Duodenal mucosa (tissue), 2 donors: Measurements from ENCODE around the gene SERPINA12.

Experiments
- H3K27ac ChIP-seq: one replicate; pipeline ENCODE4 v1.7.0; 2013; ENCODE audit warnings: low read depth, low read length
- H3K27me3 ChIP-seq, 2 donors: one replicate each; pipeline ENCODE4 v1.7.0; 2013; ENCODE audit warnings: low read length in 2 of 2, control low read depth in 1 of 2; ENCODE audit not compliant: insufficient read depth in 2 of 2, control insufficient read depth in 1 of 2
- H3K36me3 ChIP-seq, 2 donors: one replicate each; pipeline ENCODE4 v1.7.0; 2013; ENCODE audit warnings: low read length in 2 of 2, control low read depth in 1 of 2; ENCODE audit not compliant: insufficient read depth in 2 of 2, control insufficient read depth in 1 of 2
- H3K4me1 ChIP-seq, 2 donors: one replicate each; pipeline ENCODE4 v1.7.0; 2013; ENCODE audit warnings: low read length in 2 of 2, control low read depth in 1 of 2; ENCODE audit not compliant: insufficient read depth in 2 of 2, control insufficient read depth in 1 of 2
- H3K4me3 ChIP-seq, 2 donors: one replicate each; pipeline ENCODE4 v1.7.0; 2013; ENCODE audit warnings: low read length in 2 of 2, low read depth in 1 of 2
- H3K9ac ChIP-seq, 2 donors: one replicate each; pipeline ENCODE4 v1.7.0; 2013; ENCODE audit warnings: low read length in 2 of 2, low read depth in 1 of 2
- H3K9me3 ChIP-seq, 2 donors: one replicate each; pipeline ENCODE4 v1.7.0; 2013; ENCODE audit warnings: low read length in 2 of 2, control low read depth in 1 of 2; ENCODE audit not compliant: control insufficient read depth in 1 of 2

SERPINA12 gene

GRCh38 chr14:94498215-94498614 is 11.1 kb downstream of the SERPINA12 start:
- Histone ChIP-seq H3K4me3 (no peak overlapping the region), H3K27ac (no peak overlapping the region), H3K4me1 (no peaks in the 10 kb centered on the region), H3K36me3 (no peaks in the 10 kb centered on the region), H3K27me3 (no peaks in the 10 kb centered on the region), H3K9me3 (no peaks in the 10 kb centered on the region), H3K9ac (no peak overlapping the region)

- Histone ChIP-seq H3K27me3 (no peaks in the 10 kb centered on the region), H3K9ac (no peak overlapping the region), H3K9me3 (no peaks in the 10 kb centered on the region), H3K4me3 (no peak overlapping the region), H3K4me1 (no peaks in the 10 kb centered on the region), H3K36me3 (no peaks in the 10 kb centered on the region), H3K27ac (no peak overlapping the region)
Measured at GRCh38 chr14:94494085-94494484, 15.2 kb downstream of the SERPINA12 start.

- peaks cover 6 to 7% of the 10 kb centered on the region in 2 donors for H3K27me3 ChIP-seq
- no peak overlapping the region for H3K4me3 ChIP-seq
Measured at GRCh38 chr14:94491511-94491910, 17.8 kb downstream of the SERPINA12 start.

GRCh38 chr14:94489336-94489735 is 19.9 kb downstream of the SERPINA12 start:
- Histone ChIP-seq H3K27me3 (peaks cover 6 to 11% of the 10 kb centered on the region in 2 donors), H3K9me3 (no peaks in the 10 kb centered on the region), H3K4me1 (peaks cover 0 to 2% of the 10 kb centered on the region in 2 donors), H3K4me3 (no peak overlapping the region), H3K27ac (no peak overlapping the region), H3K9ac (no peak overlapping the region), H3K36me3 (no peaks in the 10 kb centered on the region)

More at GRCh38 chr14:94491511-94491910, 17.8 kb downstream of the SERPINA12 start:
- H3K9ac ChIP-seq = no peak overlapping the region
- H3K9me3 ChIP-seq = no peaks in the 10 kb centered on the region
- no peaks in the 10 kb centered on the region for H3K4me1 ChIP-seq
- H3K27ac ChIP-seq = no peak overlapping the region
- no peaks in the 10 kb centered on the region for H3K36me3 ChIP-seq

GRCh38 chr14:94486883-94487282 is 22.4 kb downstream of the SERPINA12 start:
- Histone ChIP-seq H3K27me3 (peaks cover 6 to 11% of the 10 kb centered on the region in 2 donors), H3K9ac (no peak overlapping the region), H3K9me3 (no peaks in the 10 kb centered on the region), H3K4me3 (no peak overlapping the region), H3K36me3 (no peaks in the 10 kb centered on the region), H3K4me1 (peaks cover 0 to 2% of the 10 kb centered on the region in 2 donors), H3K27ac (no peak overlapping the region)

GRCh38 chr14:94485944-94486841 is 23.1 kb downstream of the SERPINA12 start:
- no peak overlapping the region for H3K27ac ChIP-seq
- H3K4me1 ChIP-seq = peaks cover 0 to 2% of the 10 kb centered on the region in 2 donors
- H3K36me3 ChIP-seq = no peaks in the 10 kb centered on the region
- peaks cover 6 to 11% of the 10 kb centered on the region in 2 donors for H3K27me3 ChIP-seq
- no peaks in the 10 kb centered on the region for H3K9me3 ChIP-seq
- no peak overlapping the region for H3K9ac ChIP-seq
- H3K4me3 ChIP-seq = no peak overlapping the region

- no peak overlapping the region for H3K4me3 ChIP-seq
- H3K27ac ChIP-seq = no peak overlapping the region
- no peak overlapping the region for H3K9ac ChIP-seq
- peaks cover 6 to 11% of the 10 kb centered on the region in 2 donors for H3K27me3 ChIP-seq
- H3K9me3 ChIP-seq = no peaks in the 10 kb centered on the region
- no peaks in the 10 kb centered on the region for H3K36me3 ChIP-seq
- H3K4me1 ChIP-seq = peaks cover 0 to 2% of the 10 kb centered on the region in 2 donors
Measured at GRCh38 chr14:94484481-94484880, 24.8 kb downstream of the SERPINA12 start.

- Histone ChIP-seq H3K9ac (no peak overlapping the region), H3K9me3 (peaks cover 0 to 2% of the 10 kb centered on the region in 2 donors), H3K4me3 (no peak overlapping the region), H3K27ac (no peak overlapping the region), H3K36me3 (no peaks in the 10 kb centered on the region), H3K4me1 (peaks cover 0 to 2% of the 10 kb centered on the region in 2 donors), H3K27me3 (peaks cover 6 to 11% of the 10 kb centered on the region in 2 donors)
Measured at GRCh38 chr14:94483729-94484275, 25.5 kb downstream of the SERPINA12 start.

GRCh38 chr14:94483071-94483451 is 26.2 kb downstream of the SERPINA12 start:
- no peak overlapping the region for H3K27ac ChIP-seq
- H3K4me1 ChIP-seq = peaks cover 0 to 2% of the 10 kb centered on the region in 2 donors
- peaks cover 5 to 6% of the 10 kb centered on the region in 2 donors for H3K9me3 ChIP-seq
- H3K4me3 ChIP-seq = no peak overlapping the region
- peaks cover 6 to 11% of the 10 kb centered on the region in 2 donors for H3K27me3 ChIP-seq
- H3K36me3 ChIP-seq = no peaks in the 10 kb centered on the region
- H3K9ac ChIP-seq = no peak overlapping the region
